Measurements from ENCODE around the gene MX2. TPM values are rescaled to one million over a fixed set of nuclear protein-coding genes. Genes with fewer than 3 reads are reported as not detected.

The MX2 gene
- total and polyA plus RNA-seq, 2 of the 4 experiments (the other 2 are of a cell fraction) = 0.53 to 0.54 TPM

GRCh38 chr21:41326414-41327080, 35.3 kb upstream of the MX2 start:
- dilution Hi-C loops (cut with HindIII; ENCODE audit: low sequenced_read_pairs, unreplicated experiment) = no loop called here

More at GRCh38 chr21:41326414-41327080, 35.3 kb upstream of the MX2 start:
- intact Hi-C loops (cut with micrococcal nuclease) = no loop called here
- ChIA-PET POLR2A (ENCODE audit: unreplicated experiment) (no interaction called here), CTCF (no interaction called here)
- BruUV-seq (replicated peaks) = no TSS peak
- DNase-seq = no peak
- Histone ChIP-seq H4K5ac (ENCODE audit: low read depth, low read length) (no peak overlapping the region), H2BK5ac (ENCODE audit: low read depth, low read length, poor library complexity, severe bottlenecking) (no peak overlapping the region), H4K20me1 (ENCODE audit: insufficient read depth, low read length) (no peaks in the 10 kb centered on the region), H3K9me3 (ENCODE audit: control insufficient read depth, insufficient read depth, low read length) (no peaks in the 10 kb centered on the region), H3K9me1 (ENCODE audit: insufficient read depth, low read length) (no peaks in the 10 kb centered on the region), H2AK9ac (replicated peaks; ENCODE audit: low read depth, low read length, poor library complexity) (no peak overlapping the region), H3K79me1 (ENCODE audit: low read depth in 1 of 2, low read length in 2 of 2) (no peaks in the 10 kb centered on the region), H3K18ac (ENCODE audit: low read depth, low read length) (no peak overlapping the region), H3K4me2 (ENCODE audit: low read depth, low read length) (no peak overlapping the region), H2BK120ac (ENCODE audit: low read depth, low read length) (no peak overlapping the region), H3K4me3 (ENCODE audit: insufficient read depth, low read depth, low read length) (no peak overlapping the region), H3K9ac (ENCODE audit: low read depth, low read length) (no peak overlapping the region), H2AFZ (replicated peaks; ENCODE audit: low read length, poor library complexity) (no peak overlapping the region), H4K91ac (ENCODE audit: insufficient read depth, low read depth, low read length) (no peak overlapping the region), H3K4me1 (ENCODE audit: control insufficient read depth, insufficient read depth, low read length) (no peaks in the 10 kb centered on the region), H2AK5ac (ENCODE audit: low read depth, low read length) (no peak overlapping the region), H3K27ac (ENCODE audit: insufficient read depth, low read length) (no peak overlapping the region), H3K36me3 (ENCODE audit: control insufficient read depth, insufficient read depth, low read length) (no peaks in the 10 kb centered on the region), H3K14ac (replicated peaks; ENCODE audit: low read depth, low read length) (no peak overlapping the region), H2BK20ac (ENCODE audit: low read depth, low read length) (no peak overlapping the region), H3K27me3 (ENCODE audit: control insufficient read depth, insufficient read depth, low read length) (peaks cover 9% of the 10 kb centered on the region; the same call in 1 of the 2 replicates), H4K8ac (ENCODE audit: low read depth in 2 of 2, low read length in 2 of 2) (no peak overlapping the region), H3K23ac (ENCODE audit: low read depth, low read length) (no peak overlapping the region), H3K56ac (ENCODE audit: extremely low read depth, insufficient read depth, low read length) (no peak overlapping the region), H3K4ac (ENCODE audit: low read depth, low read length) (no peak overlapping the region), H2BK15ac (ENCODE audit: low read depth, low read length) (no peak overlapping the region)
- TF ChIP-seq MAFK (IDR thresholded peaks at IDR 0.05; ENCODE audit: low read depth, low read length) = no peak
- TF ChIP-seq RFX5 (IDR thresholded peaks at IDR 0.05; ENCODE audit: low read depth, low read length) = no peak
- no peak for TF ChIP-seq MAZ (IDR thresholded peaks at IDR 0.05; ENCODE audit: borderline replicate concordance, low read depth, low read length)
- TF ChIP-seq CHD1 (IDR thresholded peaks at IDR 0.05; ENCODE audit: low read depth, low read length) = no peak
- TF ChIP-seq CTCF (conservative IDR thresholded peaks at IDR 0.05; ENCODE audit: low read depth, low read length) = no peak
- TF ChIP-seq SMC3 (IDR thresholded peaks at IDR 0.05; ENCODE audit: low read depth, low read length) = no peak
- no peak for TF ChIP-seq FOS (IDR thresholded peaks at IDR 0.05; ENCODE audit: low read depth, low read length)
- no peak for TF ChIP-seq USF2 (IDR thresholded peaks at IDR 0.05; ENCODE audit: low read depth, low read length)
- TF ChIP-seq BHLHE40 (IDR thresholded peaks at IDR 0.05; ENCODE audit: low read depth, low read length) = no peak
- no peak for TF ChIP-seq CEBPB (IDR thresholded peaks at IDR 0.05; ENCODE audit: low read depth, low read length)
- TF ChIP-seq NFE2L2 (IDR thresholded peaks at IDR 0.05; ENCODE audit: low read depth, low read length) = no peak
- no peak for TF ChIP-seq MXI1 (IDR thresholded peaks at IDR 0.05; ENCODE audit: borderline replicate concordance, low read depth, low read length)
- ATAC-seq (ENCODE audit: low read depth) = no peak
- in situ Hi-C loops (cut with MboI; ENCODE audit: low sequenced_read_pairs) = no loop called here
- WGBS, 2 experiments (ENCODE audit: extremely low coverage in 2 of 2, insufficient read length in 1 of 2) = 100% methylated on average over 1 of the region's 13 CpGs; no CpG with 5 or more reads in 1 of the 2 experiments
